SK-N-SH (cell line): ENCODE data around the gene TERT.

Source experiments
- CHD2 ChIP-seq: fragments of 150-350 bp; IDR thresholded peaks from 2 replicates; pipeline ENCODE4 v1.6.1; 2018; ENCODE audit warnings: low read length; ENCODE audit not compliant: partially characterized antibody
- CTCF ChIP-seq: fragments of 200-600 bp; sonication (generic); IDR thresholded peaks from 2 replicates; pipeline ENCODE4 v1.6.1; 2017; ENCODE audit warnings: antibody characterized with exemption, mild to moderate bottlenecking, moderate library complexity
- EP300 ChIP-seq, 2 experiments: IDR thresholded peaks; 2 replicates each; pipeline versions ENCODE4 v1.4.0 to v1.6.1; 2012; ENCODE audit warnings: borderline replicate concordance in 1 of 2, low read depth in 1 of 2, low read length in 1 of 2
- FOXJ3 ChIP-seq: sonication (generic); formaldehyde crosslinking; IDR thresholded peaks from 2 replicates; pipeline ENCODE4 v1.5.1; 2020; ENCODE audit warnings: mild to moderate bottlenecking, missing genetic modification reagents
- SIN3A ChIP-seq: IDR thresholded peaks from 2 replicates; pipeline ENCODE4 v1.6.1; 2012; ENCODE audit warnings: low read depth, mild to moderate bottlenecking, low read length, moderate library complexity, borderline replicate concordance
- TEAD4 ChIP-seq: IDR thresholded peaks from 2 replicates; pipeline ENCODE4 v1.4.0; 2012; ENCODE audit warnings: mild to moderate bottlenecking, borderline replicate concordance; ENCODE audit not compliant: insufficient read depth
- ZBTB33 ChIP-seq: IDR thresholded peaks from 2 replicates; pipeline ENCODE4 v1.4.0; 2012; ENCODE audit warnings: low read depth, borderline replicate concordance

GRCh38 chr5:1315018-1315708 lies 20.3 kb upstream of the TERT start:
- no peak for TF ChIP-seq CTCF
- no peak for TF ChIP-seq CHD2
- no peak for TF ChIP-seq SIN3A
- no peak for TF ChIP-seq EP300 (IDR thresholded peaks at IDR 0.05; ENCODE audit: borderline replicate concordance in 1 of 2, low read depth in 1 of 2, low read length in 1 of 2)
- TF ChIP-seq TEAD4 = no peak
- no peak for TF ChIP-seq ZBTB33
- no peak for TF ChIP-seq FOXJ3 (CRISPR knock-in tag)
